ENCODE data around the gene SORT1. TPM values are rescaled to one million over a fixed set of nuclear protein-coding genes. Genes with fewer than 3 reads are reported as not detected.

The SORT1 gene
- total RNA-seq, 4 donors from 2014 or later = 37.0 to 69.6 (median 44.7) TPM

- no peak for TF ChIP-seq CTCF (IDR thresholded peaks at IDR 0.05)
- TF ChIP-seq POLR2A (IDR thresholded peaks at IDR 0.05) = no peak
- no peak for DNase-seq
- Histone ChIP-seq H3K36me3 (peaks cover 0 to 97% (median 0%) of the 10 kb centered on the region in 3 donors), H3K4me1 (peaks cover 0 to 9% (median 0%) of the 10 kb centered on the region in 3 donors), H3K27ac (no peak overlapping the region), H3K9me3 (no peaks in the 10 kb centered on the region), H3K4me3 (no peak overlapping the region), H3K27me3 (no peaks in the 10 kb centered on the region)
- 88 to 90% methylated on average over 6 of the region's 6 CpGs for WGBS, 2 donors
- intact Hi-C loops (cut with DNase I) = no loop called here
Measured at GRCh38 chr1:109347511-109347910, 50.2 kb downstream of the SORT1 start.

GRCh38 chr1:109341944-109342930, 55.5 kb downstream of the SORT1 start:
- Histone ChIP-seq H3K9me3 (no peaks in the 10 kb centered on the region), H3K4me3 (no peak overlapping the region), H3K27ac (no peak overlapping the region), H3K36me3 (peaks cover 0 to 99% (median 0%) of the 10 kb centered on the region in 3 donors), H3K27me3 (no peaks in the 10 kb centered on the region), H3K4me1 (peaks cover 0 to 9% (median 0%) of the 10 kb centered on the region in 3 donors)
- TF ChIP-seq CTCF (IDR thresholded peaks at IDR 0.05) = no peak
- no peak for TF ChIP-seq POLR2A (IDR thresholded peaks at IDR 0.05)
- WGBS, 2 donors = 38 to 39% methylated on average over 9 of the region's 9 CpGs
- intact Hi-C loops (cut with DNase I) = no loop called here
- no peak for DNase-seq

- TF ChIP-seq CTCF (IDR thresholded peaks at IDR 0.05) = no peak
- no peak for TF ChIP-seq POLR2A (IDR thresholded peaks at IDR 0.05)
- intact Hi-C loops (cut with DNase I) = no loop called here
- H3K36me3 ChIP-seq = peaks cover 0 to 99% (median 0%) of the 10 kb centered on the region in 3 donors
- H3K27ac ChIP-seq = no peak overlapping the region
- H3K4me1 ChIP-seq = peaks cover 0 to 9% (median 0%) of the 10 kb centered on the region in 3 donors
- no peak overlapping the region for H3K4me3 ChIP-seq
- DNase-seq = no peak
- no peaks in the 10 kb centered on the region for H3K9me3 ChIP-seq
- 98 to 100% methylated on average over 3 of the region's 3 CpGs for WGBS, 2 donors
- no peaks in the 10 kb centered on the region for H3K27me3 ChIP-seq
Measured at GRCh38 chr1:109338608-109339007, 59.1 kb downstream of the SORT1 start.

- DNase-seq = no peak
- peaks cover 0 to 99% (median 0%) of the 10 kb centered on the region in 3 donors for H3K36me3 ChIP-seq
- H3K9me3 ChIP-seq = no peaks in the 10 kb centered on the region
- H3K4me3 ChIP-seq = no peak overlapping the region
- H3K27ac ChIP-seq = no peak overlapping the region
- TF ChIP-seq POLR2A (IDR thresholded peaks at IDR 0.05) (no peak), CTCF (IDR thresholded peaks at IDR 0.05) (no peak)
- H3K27me3 ChIP-seq = no peaks in the 10 kb centered on the region
- 92 to 93% methylated on average over 6 of the region's 6 CpGs for WGBS, 2 donors
- peaks cover 0 to 9% (median 0%) of the 10 kb centered on the region in 3 donors for H3K4me1 ChIP-seq
- intact Hi-C loops (cut with DNase I) = no loop called here
Measured at GRCh38 chr1:109338091-109338490, 59.6 kb downstream of the SORT1 start.

GRCh38 chr1:109335091-109335490, 62.6 kb downstream of the SORT1 start:
- no peak for TF ChIP-seq CTCF (IDR thresholded peaks at IDR 0.05)
- TF ChIP-seq POLR2A (IDR thresholded peaks at IDR 0.05) = no peak
- Histone ChIP-seq H3K36me3 (peaks cover 0 to 99% (median 0%) of the 10 kb centered on the region in 3 donors), H3K27me3 (no peaks in the 10 kb centered on the region), H3K9me3 (peaks cover 0 to 23% (median 13%) of the 10 kb centered on the region in 3 donors), H3K27ac (no peak overlapping the region), H3K4me3 (no peak overlapping the region), H3K4me1 (no peaks in the 10 kb centered on the region)
- intact Hi-C loops (cut with DNase I) = no loop called here
- no peak for DNase-seq
- WGBS, 2 donors = 70 to 84% methylated on average over 4 of the region's 4 CpGs
